GM10266 (cell line): ENCODE results near the gene PNCK.
"Not testable (repeated sequence)": the region's sequence is repeated elsewhere in the genome, so short reads cannot be mapped to it uniquely, and the experiment has no call there.

ENCODE experiments used
- DNase-seq: peaks from one replicate; pipeline ENCODE4 v3.0.0; 2012; ENCODE audit errors: extremely low spot score
- TF ChIP-seq, protein P1 (sequence below): IDR thresholded peaks from 2 replicates; pipeline ENCODE4 v1.5.1; 2012; ENCODE audit warnings: mild to moderate bottlenecking, low read depth; ENCODE audit not compliant: control insufficient read depth, insufficient read depth; ENCODE audit errors: missing control alignments

The PNCK gene

DNA sequence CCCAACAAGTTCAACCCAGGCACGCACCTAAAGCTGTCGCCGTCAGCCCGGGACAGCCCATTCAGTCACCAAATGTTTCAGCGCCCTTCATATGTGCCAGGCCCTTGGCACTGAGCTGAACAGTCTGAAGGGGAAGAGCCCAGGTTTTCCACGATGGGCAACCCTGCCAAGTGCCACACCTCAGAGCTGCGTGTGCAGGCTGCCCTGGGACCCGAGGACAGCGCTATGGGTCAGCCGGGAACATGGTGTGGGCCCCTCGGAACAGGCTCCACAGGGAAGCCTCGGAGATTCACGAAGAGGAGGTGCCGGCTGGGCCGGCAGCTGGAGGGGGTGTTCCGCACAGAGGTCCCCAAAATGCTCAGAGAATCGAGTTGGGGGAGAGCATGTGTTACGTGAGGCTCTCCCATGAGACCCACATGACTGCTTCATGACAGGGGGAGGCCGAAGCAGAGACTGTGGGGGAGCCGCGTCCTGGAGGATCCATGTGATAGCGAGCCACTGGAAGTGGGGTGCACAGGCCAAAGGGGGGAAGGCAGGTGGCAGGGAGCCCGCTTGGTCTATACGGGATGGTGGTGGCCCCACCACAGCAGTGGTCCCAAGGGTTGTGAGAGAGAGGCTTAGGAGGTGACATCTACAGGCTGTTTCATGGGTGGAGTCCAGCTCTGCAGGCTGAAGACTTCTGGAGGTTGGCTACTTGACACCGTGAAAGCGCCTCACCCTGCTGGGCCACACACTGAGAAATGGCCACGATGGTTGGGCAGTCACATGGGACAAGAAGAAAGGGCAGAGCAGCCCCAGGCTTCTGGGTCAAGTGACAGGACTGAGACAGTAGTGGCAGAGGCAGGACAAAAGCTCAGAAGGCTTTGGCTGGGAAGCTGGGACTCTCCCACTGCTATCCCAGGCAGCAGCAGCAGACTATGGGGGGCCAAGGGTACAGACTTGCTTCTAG lies 36.4 kb upstream of the PNCK start:
- no peak for DNase-seq
- TF ChIP-seq, protein P1, sequence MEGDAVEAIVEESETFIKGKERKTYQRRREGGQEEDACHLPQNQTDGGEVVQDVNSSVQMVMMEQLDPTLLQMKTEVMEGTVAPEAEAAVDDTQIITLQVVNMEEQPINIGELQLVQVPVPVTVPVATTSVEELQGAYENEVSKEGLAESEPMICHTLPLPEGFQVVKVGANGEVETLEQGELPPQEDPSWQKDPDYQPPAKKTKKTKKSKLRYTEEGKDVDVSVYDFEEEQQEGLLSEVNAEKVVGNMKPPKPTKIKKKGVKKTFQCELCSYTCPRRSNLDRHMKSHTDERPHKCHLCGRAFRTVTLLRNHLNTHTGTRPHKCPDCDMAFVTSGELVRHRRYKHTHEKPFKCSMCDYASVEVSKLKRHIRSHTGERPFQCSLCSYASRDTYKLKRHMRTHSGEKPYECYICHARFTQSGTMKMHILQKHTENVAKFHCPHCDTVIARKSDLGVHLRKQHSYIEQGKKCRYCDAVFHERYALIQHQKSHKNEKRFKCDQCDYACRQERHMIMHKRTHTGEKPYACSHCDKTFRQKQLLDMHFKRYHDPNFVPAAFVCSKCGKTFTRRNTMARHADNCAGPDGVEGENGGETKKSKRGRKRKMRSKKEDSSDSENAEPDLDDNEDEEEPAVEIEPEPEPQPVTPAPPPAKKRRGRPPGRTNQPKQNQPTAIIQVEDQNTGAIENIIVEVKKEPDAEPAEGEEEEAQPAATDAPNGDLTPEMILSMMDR, result no peak

DNA sequence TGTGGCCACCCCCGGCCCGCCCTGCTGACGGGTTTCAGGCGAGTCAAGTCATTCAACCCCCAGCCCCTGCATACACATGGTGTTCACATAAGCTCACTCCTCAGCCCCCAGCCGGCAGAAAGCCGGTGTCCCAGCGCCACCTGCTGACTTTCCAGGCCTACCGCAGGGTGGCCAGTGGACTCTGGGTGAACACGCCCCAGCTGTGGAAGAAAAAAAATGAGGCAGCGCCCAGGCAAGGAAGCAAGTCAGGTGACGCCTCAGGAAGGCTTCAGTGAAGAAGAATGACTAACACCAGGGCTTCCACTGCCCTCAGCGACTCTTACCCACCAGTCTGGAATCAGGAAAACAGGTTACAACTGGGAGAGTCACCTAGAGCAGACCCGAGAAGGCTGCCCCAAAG lies 34.8 kb upstream of the PNCK start:
- TF ChIP-seq, protein P1, result peak; percentile 32
- DNase-seq, result no peak

DNA sequence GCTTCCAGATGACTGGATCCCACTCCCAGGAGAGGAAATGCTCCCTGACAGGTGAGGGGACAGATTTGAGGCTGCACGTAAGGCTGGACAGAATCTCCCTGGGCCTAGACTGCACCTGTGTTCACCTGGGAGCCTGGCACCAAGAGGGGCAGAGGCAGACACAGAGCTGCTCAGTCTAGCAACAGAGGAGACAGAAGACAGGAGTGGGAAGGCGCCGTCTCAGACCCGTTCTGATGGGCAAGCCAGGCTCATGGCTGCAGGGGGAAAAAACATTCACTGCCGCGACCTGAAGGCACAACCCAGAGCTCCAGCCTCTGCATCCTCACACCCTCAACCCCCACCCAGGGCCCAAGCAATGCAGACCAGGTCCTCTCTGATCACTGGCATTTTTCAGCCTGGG lies 33.8 kb upstream of the PNCK start:
- no peak for DNase-seq
- TF ChIP-seq, protein P1, result no peak

- DNase-seq, result no peak
- TF ChIP-seq, protein P1, result no peak
Measured at GRCh38 chrX:153706799-153707198, 33.2 kb upstream of the PNCK start.

GRCh38 chrX:153705403-153706060 lies 31.9 kb upstream of the PNCK start:
- not testable (repeated sequence) for DNase-seq

DNA sequence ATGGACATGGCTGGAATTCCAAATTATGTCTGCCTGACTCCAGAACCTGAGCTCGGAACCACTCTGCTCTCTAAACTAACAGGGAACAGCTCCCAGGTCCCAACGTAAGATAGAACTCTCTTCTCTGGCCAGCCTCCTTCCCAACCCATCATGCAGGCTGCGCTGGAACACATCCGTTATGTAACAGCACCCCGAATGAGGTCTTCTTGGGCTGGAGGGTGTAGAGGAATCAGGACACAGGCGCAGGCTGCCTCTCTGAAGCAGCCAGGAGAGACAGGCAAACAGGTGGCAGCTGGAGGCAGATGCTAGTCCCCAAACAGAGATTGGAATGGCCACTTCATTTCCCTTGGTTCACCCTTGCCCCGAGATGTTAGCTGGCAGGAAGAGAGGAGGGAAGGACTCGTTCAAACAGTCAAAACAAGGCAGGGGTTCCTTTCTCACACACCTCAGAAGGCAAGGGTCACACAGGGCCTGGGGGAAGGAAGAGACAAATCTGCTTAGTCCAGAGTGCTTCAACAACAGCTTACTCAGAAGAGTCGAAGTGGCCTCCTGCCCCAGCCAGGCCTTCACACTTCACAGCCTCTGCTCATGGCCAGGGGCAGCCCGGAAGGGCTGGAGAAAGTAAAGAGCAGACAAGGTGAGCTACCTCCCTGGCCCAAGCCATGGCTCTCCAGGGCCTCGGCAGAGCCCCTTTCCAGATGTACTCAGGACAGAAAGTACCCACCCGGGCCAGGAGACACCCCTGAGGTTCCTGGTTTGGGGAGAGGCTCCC lies 31.2 kb upstream of the PNCK start:
- DNase-seq, result not testable (repeated sequence)

GRCh38 chrX:153704021-153704526 lies 30.5 kb upstream of the PNCK start:
- TF ChIP-seq, protein P1, result no peak
- no peak for DNase-seq
